Muscle of leg (tissue), 11 donors: ENCODE data around the gene S100A9. TPM values are rescaled to one million over a fixed set of nuclear protein-coding genes. Genes with fewer than 3 reads are reported as not detected.

Source experiments
- DNase-seq: peaks from one replicate; pipeline ENCODE4 v3.0.0; 2013
- H3K27ac ChIP-seq: one replicate; pipeline ENCODE4 v1.5.1; 2013; ENCODE audit warnings: mild to moderate bottlenecking, low read length, control low read depth
- H3K27me3 ChIP-seq: one replicate; pipeline ENCODE4 v1.6.1; 2013; ENCODE audit warnings: low read length; ENCODE audit not compliant: control insufficient read depth, insufficient read depth
- H3K36me3 ChIP-seq: one replicate; pipeline ENCODE4 v1.6.1; 2013; ENCODE audit warnings: low read length; ENCODE audit not compliant: control insufficient read depth, insufficient read depth
- H3K4me1 ChIP-seq: one replicate; pipeline ENCODE4 v1.6.1; 2013; ENCODE audit warnings: low read length; ENCODE audit not compliant: control insufficient read depth, insufficient read depth
- H3K4me3 ChIP-seq: one replicate; pipeline ENCODE4 v1.5.1; 2013; ENCODE audit warnings: low read length, control low read depth
- H3K9me3 ChIP-seq: replicated peaks from 2 replicates; pipeline ENCODE4 v1.6.1; 2013; ENCODE audit warnings: low read depth, low read length; ENCODE audit not compliant: control insufficient read depth
- WGBS: methylation state at CpG from one replicate; pipeline ENCODE4 v1.1.5; 2013; ENCODE audit warnings: missing lambda C conversion rate; ENCODE audit not compliant: insufficient coverage; 5-methylcytosine and 5-hydroxymethylcytosine counted together
- polyA plus RNA-seq, 8 donors: library from polyadenylated mRNA; unstranded; fragments of 120-200 nt; gene quantifications; one replicate each; pipeline versions ENCODE4 v1.2.1 to v1.2.3, GENCODE V29; 2013; ENCODE audit warnings: inconsistent platforms in 1 of 8, low replicate concordance in 1 of 8; ENCODE audit not compliant: insufficient read length in 8 of 8, insufficient read depth in 1 of 8
- total RNA-seq: library from RNA; stranded (reverse); fragments of 120-200 nt; gene quantifications from one replicate; pipeline ENCODE4 v1.2.4, GENCODE V29; 2013

S100A9 gene
- total and polyA plus RNA-seq, 9 donors = 17.8 to 47.3 (median 25.7) TPM

DNA sequence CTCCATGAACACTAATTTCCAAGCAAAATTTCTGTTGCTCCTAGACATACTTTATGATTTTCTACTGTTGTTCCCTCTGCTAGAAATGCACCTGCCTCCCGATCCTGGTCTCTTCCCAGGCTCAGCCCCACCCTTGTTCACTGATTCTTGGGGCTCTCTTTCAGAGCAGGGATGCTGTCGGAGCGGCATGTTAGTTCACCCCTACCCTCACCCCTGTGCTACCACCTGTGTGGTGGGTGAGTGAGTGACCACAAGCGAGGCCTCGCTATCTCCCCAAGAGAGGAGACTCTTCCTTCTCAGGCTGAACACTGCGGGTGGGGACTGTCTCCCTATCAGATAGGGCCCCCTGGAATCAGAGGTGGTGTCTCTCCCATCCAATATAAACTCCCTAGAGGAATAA is 38.1 kb downstream of the S100A9 start:
- Histone ChIP-seq H3K36me3 (no peaks in the 10 kb centered on the region), H3K4me1 (no peaks in the 10 kb centered on the region), H3K9me3 (no peaks in the 10 kb centered on the region), H3K4me3 (no peak overlapping the region), H3K27me3 (peaks cover 3% of the 10 kb centered on the region), H3K27ac (no peak overlapping the region)
- DNase-seq = no peak
- 71% methylated on average over 1 of the region's 6 CpGs for WGBS

DNA sequence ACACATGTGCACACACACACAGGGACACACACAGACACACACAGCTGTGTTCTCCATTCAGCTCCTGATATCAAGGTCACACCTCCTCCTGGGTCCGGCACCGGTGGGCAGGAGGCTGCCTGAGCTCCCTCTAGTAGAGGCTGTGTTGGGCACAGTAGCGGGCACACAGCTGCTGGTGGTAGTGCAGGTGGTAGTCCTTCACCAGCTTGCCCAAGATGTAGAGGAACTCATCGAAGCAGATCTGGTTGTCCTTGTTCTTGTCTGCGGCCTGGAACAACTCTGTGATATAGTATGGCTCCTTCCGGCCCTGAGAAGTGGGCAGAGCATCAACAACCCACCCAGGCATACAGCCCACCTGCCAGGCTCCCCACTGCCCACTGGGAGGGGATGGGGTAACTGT is 38.8 kb downstream of the S100A9 start:
- Histone ChIP-seq H3K27ac (no peak overlapping the region), H3K27me3 (peaks cover 3% of the 10 kb centered on the region), H3K36me3 (no peaks in the 10 kb centered on the region), H3K9me3 (no peaks in the 10 kb centered on the region), H3K4me1 (no peaks in the 10 kb centered on the region), H3K4me3 (no peak overlapping the region)
- 80% methylated on average over 1 of the region's 6 CpGs for WGBS
- no peak for DNase-seq

DNA sequence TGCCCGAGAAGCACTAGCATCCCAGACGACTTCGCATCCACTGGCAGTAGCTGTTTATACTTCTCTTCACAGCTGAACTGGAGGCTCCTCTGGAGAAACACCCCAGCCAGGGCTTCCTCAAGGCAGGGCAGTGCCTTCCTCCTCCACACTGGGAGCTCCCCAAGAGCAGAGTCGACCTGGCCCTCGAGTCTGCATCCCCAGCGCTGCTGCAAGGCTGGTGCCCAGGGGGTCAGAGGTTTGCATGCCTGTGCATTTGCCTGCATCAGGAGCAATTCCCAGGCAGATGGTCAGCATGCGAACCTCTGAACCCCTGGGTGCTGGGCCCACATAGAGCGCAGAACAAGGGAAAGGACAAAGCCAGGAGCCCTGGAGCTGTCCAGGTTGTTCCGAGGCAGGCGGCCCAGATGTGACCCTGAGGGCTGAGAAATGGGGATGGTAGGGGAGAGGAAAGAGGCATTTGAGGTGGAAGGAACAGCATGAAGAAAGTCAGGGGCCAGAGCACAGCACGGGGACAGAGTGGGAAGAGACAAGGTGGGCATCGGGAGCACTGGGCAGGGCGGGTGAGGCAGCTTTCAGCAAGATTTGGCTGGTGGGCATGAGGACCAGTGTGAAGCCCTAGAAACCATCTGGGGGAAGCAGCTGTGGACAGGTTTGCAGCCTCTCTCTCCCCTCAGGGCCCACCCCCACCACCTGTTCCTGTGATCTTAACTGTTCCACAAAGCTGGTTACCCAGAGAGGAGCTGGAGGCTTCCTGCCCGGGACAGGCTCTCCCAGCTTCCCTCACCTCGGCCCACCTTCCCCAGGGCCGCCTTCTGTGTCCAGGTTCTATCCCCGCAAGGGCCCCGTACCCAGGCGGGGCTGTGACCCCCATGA is 39.6 kb downstream of the S100A9 start:
- Histone ChIP-seq H3K4me1 (no peaks in the 10 kb centered on the region), H3K4me3 (no peak overlapping the region), H3K36me3 (no peaks in the 10 kb centered on the region), H3K9me3 (no peaks in the 10 kb centered on the region), H3K27ac (no peak overlapping the region), H3K27me3 (peaks cover 5% of the 10 kb centered on the region)
- WGBS = 83% methylated on average over 16 of the region's 19 CpGs
- DNase-seq = no peak

DNA sequence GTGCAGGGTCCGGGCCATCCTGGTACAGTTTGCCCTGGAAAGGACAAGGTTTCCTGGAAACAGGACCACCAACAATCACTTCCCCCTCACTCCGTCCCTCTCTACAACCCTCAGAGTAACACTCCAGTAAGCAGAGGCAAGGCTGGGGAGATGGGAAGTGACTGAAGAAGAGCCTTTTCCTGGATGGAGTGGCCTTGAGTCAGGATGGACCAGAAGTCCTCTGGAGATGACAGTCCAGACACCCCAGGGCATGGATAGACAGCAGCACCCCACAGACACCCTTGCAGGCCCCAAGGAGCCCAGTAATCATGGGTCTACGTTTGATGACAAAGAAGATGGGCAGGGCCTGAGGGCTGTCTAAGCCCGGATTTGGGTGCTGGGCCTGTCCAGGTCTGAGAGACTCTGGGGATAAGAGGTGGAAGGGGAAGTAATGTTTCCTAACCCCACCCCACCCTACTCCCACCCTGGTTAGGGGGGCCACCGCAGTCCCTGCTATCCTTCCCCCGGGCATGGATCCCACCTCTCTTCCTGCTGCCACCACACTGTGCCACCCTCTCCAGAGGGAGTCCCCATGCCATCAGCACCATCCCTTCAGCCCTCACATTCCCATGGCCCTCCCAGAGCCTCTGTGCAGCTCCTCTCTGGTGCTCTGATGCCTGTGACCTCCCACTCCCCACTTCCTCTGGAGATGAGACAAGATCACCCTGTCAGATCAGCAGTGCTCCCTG is 40.4 kb downstream of the S100A9 start:
- Histone ChIP-seq H3K27ac (no peak overlapping the region), H3K4me1 (no peaks in the 10 kb centered on the region), H3K36me3 (no peaks in the 10 kb centered on the region), H3K9me3 (no peaks in the 10 kb centered on the region), H3K27me3 (peaks cover 6% of the 10 kb centered on the region), H3K4me3 (no peak overlapping the region)
- DNase-seq = no peak
- WGBS = 97% methylated on average over 2 of the region's 6 CpGs

DNA sequence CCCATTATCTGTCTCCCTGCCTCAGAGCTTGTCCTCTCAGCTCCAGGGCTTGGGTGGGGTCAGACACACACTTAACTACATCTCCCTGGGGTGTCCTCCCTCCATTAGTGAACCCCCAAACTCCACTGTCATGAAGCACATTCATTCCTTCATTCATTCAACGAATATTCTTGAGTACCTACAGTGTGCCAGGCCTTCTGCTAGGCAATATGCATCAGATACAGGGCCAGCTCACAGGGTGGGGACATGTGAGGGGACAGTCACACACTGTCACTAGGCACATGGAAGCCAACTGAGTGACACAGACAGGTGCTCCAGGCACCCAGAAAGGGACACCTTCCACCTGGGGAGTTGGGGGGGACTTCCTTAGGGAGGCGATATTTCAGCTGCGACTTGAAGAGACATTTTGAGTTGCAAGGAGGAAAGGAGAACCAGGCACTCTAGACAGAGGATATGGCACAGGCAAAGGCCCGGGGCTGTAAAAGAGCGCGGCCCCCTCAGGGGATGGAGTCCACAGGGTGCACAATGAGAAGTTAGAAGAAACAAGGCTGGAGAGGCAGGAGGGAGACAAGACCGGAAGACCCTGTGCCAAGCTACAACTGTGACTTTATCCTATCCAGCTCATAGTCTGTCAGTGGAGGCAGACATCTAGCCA is 41.9 kb downstream of the S100A9 start:
- Histone ChIP-seq H3K4me1 (no peaks in the 10 kb centered on the region), H3K27ac (no peak overlapping the region), H3K4me3 (no peak overlapping the region), H3K27me3 (peaks cover 6% of the 10 kb centered on the region), H3K9me3 (no peaks in the 10 kb centered on the region), H3K36me3 (no peaks in the 10 kb centered on the region)
- no peak for DNase-seq
- WGBS = 87% methylated on average over 5 of the region's 7 CpGs

DNA sequence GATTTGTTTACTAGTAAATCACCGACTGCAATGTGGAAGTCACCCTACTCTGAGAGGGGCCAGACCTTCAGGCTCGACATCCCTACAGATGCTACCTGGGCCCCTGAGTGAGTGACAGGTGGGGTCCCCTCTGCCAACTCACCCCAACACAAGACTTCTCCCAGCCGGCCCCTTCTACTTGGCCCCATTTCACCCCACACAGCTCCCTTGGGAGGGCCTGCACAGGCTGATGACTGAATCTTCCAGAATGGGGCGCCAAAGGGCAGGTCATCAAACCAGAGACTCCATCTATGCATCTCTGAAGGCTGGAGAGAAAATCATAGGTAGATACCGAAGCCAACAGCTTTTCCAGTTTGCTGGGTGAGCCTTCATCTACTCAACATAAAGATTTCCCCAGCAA is 42.6 kb downstream of the S100A9 start:
- Histone ChIP-seq H3K27me3 (peaks cover 6% of the 10 kb centered on the region), H3K4me1 (no peaks in the 10 kb centered on the region), H3K36me3 (no peaks in the 10 kb centered on the region), H3K9me3 (no peaks in the 10 kb centered on the region), H3K4me3 (no peak overlapping the region), H3K27ac (no peak overlapping the region)
- DNase-seq = no peak
- WGBS = 83% methylated on average over 1 of the region's 5 CpGs

DNA sequence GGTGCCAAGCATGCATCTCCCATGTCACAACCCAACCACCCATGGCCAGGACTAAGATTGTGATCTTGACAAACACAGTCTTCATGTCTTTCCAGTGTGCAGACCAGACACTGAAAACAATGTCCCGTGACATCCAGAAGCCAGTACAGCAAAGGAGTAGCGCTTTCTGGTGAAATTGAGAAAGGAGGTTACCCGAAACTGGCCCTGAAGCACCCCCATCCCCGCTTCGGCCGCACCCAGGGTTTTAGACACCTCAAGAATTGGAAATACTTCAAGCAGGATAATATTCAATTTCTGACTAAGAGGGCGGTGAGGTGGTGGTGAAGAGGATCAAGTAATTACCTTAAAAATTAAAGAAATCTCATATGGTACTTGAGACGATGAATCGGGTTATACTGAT is 43.8 kb downstream of the S100A9 start:
- no peak overlapping the region for H3K27ac ChIP-seq
- WGBS = 83% methylated on average over 3 of the region's 9 CpGs
- no peaks in the 10 kb centered on the region for H3K36me3 ChIP-seq
- no peak for DNase-seq
- H3K27me3 ChIP-seq = peaks cover 4% of the 10 kb centered on the region
- no peak overlapping the region for H3K4me3 ChIP-seq
- no peaks in the 10 kb centered on the region for H3K4me1 ChIP-seq
- no peaks in the 10 kb centered on the region for H3K9me3 ChIP-seq

DNA sequence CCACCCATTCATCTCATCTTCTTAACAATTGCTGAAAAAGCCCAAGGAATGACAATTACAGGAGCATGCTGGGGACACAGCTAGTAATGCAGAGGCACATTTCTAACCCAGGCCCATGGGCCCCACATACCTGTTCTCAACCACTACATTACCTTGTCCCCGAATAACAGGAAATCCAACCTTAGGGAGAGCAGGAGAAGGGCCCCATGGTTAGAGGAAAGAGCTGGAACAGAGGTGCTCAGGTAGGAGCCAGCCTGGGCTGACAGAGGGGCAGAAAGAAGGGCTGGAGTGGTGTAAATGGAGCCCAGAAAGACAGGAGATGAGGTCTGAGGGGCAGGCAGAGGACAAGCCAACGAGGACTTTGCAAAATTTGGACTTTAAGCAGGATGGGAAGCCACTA is 44.6 kb downstream of the S100A9 start:
- DNase-seq = no peak
- Histone ChIP-seq H3K4me1 (no peaks in the 10 kb centered on the region), H3K4me3 (no peak overlapping the region), H3K36me3 (no peaks in the 10 kb centered on the region), H3K27ac (no peak overlapping the region), H3K9me3 (no peaks in the 10 kb centered on the region), H3K27me3 (peaks cover 4% of the 10 kb centered on the region)
- WGBS = 63% methylated on average over 1 of the region's 2 CpGs

DNA sequence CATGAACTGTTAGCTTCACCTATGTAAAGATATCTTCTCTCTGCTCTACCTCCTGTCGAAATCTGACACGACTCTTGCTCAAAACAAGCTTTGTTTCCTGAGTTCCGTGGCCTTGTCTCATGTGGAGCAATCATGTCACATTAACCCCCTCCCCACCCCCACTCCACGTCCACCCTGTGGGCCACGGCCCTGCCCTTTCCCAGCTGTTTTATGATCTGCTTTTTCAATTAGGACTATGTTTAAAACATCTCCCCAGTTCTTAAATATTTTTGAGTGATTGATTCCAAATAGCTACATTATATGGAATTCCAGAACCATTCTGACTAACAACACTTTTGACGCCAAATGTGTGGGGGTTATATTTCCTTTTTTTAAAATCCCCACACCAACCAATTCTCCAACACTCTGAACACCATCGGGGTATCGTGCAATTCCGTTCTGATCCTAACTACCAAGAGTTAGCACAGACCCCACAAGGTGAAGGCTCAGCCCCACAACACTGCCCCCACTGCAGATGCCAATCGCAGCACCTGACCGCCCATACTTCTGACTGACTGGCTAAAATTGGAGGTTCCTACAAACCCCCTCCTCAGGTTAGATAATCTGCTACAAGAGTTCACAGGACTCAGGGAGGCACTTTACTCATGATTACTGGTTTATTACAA is 45.9 kb downstream of the S100A9 start:
- H3K27ac ChIP-seq = no peak overlapping the region
- DNase-seq = no peak
- no peaks in the 10 kb centered on the region for H3K9me3 ChIP-seq
- 73% methylated on average over 7 of the region's 11 CpGs for WGBS
- no peaks in the 10 kb centered on the region for H3K4me1 ChIP-seq
- no peak overlapping the region for H3K4me3 ChIP-seq
- H3K27me3 ChIP-seq = peaks cover 2% of the 10 kb centered on the region
- H3K36me3 ChIP-seq = no peaks in the 10 kb centered on the region
